Stimulated activated CD8-positive, alpha-beta memory T cell treated with anti-CD3 and anti-CD28 coated beads, Interleukin-12 subunit alpha, Interleukin-12 subunit beta, amount 100 ng/mL, for 24 hours (primary cell): ENCODE data around the gene SNX4.
"Not testable (repeated sequence)": the region's sequence is repeated elsewhere in the genome, so short reads cannot be mapped to it uniquely, and the experiment has no call there.

Experiments used
- DNase-seq: peaks from one replicate; pipeline ENCODE4 v3.0.0-alpha.2; 2020; ENCODE audit errors: extremely low read depth

The SNX4 gene

DNA sequence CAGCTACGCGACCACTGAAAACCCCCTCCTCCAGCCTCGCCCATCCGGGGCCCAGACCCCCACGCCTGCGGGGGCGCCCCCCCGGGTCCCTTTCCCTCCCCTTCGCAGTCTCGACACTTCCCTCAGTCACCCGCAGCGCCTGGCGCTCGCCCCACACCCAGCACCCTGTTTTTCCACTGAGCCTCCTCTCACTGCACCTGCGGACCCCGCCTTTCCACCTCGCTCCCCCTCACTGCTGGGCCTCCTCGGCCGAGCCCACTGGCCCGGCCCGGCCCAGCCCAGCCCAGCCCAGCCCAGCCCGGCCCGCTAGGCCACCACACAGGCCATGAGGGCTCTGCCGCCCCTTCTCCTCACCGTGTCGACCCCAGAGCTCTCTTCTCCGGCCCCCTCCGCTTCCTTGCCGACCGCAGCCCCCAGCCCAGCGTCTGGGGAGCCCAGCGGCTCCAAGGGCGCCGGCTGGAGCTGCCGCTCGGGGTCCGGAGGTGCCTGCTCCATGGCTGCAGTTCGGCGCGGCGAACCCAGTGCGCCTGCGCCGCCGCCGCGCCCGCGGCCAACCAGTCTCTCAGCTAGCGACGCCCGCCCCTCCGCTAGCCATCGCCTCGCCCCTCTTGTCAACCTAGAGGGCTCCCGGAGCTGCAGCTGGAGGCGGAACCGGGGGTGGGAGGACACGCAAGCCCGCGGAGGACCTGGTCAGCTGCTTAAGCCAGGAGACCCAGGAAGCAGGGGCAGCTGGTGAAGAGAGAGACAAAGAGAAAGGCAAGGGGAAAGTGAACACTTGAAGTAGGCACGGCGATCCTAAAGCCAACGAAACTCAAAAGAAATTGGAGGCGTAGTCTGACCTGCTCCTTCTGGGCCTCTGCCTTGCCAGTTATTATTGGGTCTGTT lies at the start of gene SNX4:
Gene SNX4, minus strand, starts transcription at position 525 of the 885 bp plus-strand sequence. Its CDS starts 30 bp downstream, at position 495.
- DNase-seq: peak; percentile 69

DNA sequence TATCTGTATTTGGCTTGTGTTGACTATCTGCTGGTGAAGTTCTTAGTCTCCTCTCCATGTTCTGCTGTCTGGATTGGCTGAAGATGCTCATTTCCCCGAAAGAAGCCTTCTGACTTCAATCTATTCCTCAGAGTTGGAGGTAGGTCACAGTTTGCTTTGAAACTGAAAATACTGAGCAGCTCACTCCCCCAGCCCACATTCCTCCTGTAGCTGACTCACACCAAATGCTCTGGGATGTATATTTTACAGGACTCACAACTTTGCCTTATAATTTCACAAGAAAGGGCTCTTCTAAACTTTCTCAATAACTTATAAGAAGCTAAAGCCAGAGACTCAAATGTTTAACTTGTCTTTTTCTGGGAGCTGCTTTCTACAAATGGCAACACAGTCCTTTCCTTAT lies 36.3 kb upstream of the SNX4 start:
- no peak for DNase-seq

DNA sequence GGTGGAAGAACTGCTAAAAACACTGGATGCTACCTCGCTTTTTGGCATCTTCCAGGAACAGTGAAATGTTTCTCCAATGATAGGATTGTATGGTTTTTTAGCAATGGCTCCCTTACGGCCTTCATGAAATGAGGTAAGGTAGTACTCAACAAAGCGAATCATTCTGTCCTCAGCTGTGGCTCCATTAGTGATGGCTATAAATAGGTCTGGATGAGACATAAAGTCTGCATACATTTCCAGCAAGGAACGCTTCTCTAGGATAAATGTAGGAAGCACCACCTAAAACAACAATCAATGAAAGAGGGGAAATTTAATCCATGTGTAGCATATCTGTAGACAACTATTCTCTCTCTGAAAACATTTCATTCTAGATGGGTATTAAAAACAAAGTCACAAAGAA lies 32.4 kb upstream of the SNX4 start:
- DNase-seq: no peak

DNA sequence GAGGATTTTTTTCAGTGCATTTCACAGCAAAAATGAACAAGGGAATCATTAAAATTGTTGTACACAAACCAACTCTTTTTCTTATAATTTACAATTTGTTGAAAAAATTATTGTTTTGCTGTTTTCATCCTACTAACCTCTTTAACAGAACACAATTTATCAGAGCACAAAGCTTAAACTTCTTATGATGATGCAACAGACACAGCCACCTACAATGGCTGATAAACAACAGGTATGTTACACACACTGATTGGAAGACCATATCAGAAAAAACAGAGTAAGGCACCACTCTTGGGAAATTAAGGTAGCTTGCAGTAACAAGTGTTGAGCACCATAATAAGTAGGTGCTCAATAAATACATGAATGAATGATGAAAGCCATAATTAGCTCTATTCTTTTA lies 8.9 kb upstream of the SNX4 start:
- DNase-seq: no peak

DNA sequence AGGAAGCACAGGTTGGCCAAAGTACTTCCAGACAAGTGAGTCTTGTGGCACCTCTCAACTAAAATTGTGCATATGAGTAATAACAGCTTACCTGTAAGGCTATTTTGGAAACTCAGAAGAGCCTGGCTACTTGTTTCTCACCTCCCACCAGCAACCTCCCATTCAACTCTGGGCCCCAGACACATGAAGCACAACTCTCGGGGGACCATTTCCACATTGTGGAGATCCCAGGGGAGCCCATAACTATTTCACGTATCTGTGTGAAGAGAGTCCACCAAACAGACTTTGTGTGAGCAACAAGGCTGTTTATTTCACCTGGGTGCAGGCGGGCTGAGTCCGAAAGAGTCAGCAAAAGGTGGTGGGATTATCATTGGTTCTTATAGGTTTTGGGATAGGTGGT lies 5.2 kb upstream of the SNX4 start:
- no peak for DNase-seq

DNA sequence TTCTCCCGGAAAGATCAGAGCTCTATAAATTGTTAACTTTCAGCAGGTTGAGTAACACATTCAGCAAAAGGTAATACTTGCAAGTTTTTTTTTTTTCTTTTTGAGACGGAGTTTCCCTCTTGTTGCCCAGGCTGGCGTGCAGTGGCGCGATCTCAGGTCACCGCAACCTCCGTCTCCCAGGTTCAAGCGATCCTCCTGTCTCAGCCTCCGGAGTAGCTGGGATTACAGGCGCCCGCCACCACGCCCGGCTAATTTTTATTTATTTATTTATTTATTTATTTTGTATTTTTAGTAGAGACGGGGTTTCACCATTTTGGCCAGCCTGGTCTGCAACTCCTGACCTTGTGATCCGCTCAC lies 539 bp upstream of the SNX4 start:
- not testable (repeated sequence) for DNase-seq

DNA sequence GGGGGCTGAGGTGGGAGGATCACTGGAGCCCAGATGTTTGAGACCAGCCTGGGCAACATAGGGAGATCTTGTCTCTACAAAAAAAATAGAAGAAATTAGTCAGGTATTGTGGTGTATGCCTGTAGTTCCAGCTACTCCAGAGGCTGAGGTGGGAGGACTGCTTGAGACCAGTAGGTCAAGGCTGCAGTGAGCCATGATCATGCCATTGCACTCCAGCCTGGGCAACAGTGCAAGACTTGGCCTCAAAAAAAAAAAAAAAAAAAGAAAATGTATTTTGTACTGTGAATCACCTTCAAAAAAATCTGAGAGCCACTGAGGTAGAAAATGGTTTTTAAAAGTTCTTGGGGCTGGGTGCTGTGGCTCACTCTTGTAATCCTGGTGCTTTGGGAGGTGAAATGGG lies 4.6 kb downstream of the SNX4 start:
- DNase-seq: no peak

DNA sequence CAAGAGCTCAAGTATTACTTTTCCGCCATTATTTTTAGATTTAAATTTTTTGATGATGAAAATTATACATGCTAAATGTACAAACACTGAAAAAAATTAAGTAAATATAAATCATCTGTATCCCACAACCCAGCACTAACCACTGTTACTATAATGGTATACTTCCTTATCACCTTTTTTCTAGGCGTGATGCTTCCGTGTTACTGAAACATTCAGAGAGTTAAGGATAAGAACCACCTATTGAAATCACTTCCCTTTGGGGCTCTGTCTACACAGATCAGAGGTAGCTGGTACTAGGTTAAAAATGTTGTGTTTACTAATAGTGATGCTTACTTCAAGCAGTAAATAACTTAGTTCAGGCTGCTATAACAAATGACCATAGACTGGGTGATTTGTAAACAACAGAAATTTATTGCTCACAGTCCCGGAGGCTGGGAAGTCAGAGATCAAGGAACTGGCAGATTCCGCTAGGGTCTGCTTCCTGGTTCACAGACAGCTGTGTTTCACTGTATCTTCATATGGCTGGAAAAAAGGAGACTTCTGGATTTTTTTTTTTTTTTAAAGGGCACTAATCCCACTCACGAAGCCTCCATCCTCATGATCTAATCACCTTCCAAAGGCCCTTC lies 6.4 kb downstream of the SNX4 start:
- DNase-seq: no peak

DNA sequence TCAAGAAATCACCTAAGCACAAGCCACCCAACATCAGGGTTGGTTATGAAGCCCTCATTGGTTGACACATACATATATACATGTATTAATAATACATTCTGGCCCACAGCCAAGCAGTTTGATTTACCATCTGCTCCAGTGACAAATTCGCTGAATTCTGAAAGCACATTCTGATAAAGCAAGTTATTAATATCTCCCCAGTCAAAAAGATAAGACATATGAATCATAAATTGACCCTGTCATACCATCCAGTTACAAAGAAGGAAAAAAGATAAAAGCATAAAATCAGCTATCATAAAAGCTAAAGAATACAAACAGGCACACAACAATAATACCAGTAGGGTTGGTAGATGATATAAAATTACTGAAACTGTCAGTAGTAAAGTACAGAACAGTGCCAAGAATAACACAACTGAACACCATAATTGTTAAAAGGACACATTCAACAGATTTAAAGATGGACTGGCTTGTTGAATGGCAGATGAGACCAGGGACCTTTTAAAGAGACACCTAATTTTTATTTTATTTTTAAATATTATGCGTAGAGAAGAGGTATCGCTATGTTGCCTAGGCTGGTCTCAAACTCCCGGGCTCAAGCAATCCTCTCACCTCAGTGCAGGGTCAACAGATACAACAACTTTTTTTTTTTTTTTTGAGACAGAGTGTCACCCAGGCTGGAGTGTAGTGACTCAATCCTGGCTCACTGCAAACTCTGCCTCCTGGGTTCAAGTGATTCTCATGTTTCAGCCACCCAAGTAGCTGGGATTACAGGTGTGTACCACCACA lies 7.7 kb downstream of the SNX4 start:
- no peak for DNase-seq

DNA sequence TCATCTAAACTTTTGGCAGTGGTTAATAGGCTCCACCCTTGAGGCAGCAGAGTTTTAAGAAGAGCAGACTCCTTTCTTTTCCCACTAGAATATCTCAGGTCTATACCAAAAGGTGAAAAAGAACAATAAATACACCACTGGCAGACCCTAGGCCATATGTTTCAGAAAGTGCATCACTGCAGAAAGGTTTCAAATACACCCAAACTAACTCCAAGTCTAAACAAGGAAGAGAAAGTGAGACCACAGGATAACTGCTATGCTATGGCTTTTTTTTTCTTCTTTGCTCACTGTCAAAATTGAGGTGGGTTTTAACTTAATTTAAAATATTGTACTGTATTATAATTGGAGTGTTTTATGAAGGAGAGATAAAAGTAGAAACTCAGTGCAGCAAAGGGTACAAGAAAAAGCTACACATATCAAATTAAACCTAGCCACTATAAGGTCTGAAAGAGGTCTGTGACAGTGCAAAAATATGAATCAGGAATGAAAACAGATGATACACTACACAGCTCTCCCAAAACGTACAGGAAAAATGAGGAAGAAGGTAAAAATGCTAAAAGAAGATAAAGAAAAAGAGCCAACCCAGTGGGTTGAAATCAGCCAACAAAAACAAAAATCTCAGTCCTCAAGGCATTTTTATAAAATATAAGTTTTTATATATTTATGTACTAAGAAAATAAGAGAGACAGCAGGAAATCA lies 8.4 kb downstream of the SNX4 start:
- DNase-seq: no peak

DNA sequence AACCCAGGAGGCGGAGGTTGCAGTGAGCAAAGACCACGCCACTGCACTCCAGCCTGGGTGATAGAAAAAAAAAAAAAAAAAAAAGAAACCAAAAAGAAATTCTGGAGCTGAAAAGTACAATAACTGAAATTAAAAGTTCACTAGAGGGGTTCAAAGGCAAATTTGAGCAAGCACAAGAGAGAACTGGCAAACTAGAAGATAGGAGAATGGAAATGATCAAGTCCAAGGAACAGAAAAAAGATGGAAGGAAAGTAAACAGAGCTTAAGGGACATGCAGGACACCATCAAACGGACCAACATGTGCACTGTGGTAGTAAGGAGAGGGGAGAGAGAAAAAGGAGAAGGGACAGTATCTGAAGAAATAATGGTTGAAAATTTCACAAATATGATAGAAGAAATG lies 12.9 kb downstream of the SNX4 start:
- DNase-seq: no peak

DNA sequence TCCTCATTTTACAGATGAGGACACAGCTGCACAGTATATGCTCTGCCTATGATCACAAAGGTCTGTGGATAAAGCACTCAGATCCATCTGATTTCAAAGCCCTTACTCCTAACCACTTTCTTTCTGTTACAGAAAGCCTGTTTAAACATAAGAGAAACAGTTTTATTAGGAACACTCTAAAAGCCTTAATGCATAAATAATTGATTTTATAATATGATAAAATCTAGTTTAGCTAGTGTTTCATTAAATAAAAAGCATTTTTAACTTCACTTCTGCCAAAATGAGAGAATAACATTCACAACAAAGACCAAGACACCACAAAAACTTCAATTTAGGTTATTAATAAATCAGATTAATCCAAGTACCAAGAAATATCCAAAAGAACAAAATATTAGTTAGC lies 21.4 kb downstream of the SNX4 start:
- no peak for DNase-seq

DNA sequence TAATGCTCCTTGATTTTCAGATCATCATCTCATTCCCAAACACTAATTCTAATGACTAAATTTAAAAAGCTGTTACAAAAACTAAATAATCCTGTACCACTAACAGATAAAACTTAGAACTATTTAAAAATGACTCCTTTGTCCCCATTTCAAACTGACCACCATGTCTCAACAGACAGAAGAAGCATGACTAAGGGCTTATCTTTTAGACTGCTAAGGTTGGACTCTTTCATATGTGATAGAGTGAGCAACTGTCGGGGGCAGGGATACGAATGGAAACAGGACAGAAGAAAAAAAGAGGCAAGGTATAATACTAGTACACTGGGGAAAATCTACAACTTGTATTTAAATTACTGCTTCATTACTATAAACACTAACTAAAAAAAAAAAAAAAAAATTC lies 23.3 kb downstream of the SNX4 start:
- DNase-seq: no peak

DNA sequence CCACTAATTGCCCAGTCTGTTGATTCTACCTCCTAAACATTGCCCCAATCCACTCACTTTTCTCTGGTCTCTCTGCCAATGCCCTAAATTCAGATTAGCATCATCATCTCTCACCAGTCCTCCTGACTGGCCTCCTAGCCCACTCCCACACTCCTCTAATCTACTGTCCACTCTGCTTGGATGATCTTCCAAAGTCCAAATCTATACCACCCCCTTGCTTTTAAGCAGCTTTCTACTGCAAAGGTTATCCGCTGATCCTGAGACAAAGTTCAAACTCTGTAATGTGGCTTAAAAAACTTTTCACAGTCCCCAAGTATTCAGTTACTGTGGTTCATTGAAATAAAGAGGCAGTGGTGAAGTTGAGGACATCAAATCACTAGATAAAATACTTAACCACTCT lies 37.6 kb downstream of the SNX4 start:
- no peak for DNase-seq

DNA sequence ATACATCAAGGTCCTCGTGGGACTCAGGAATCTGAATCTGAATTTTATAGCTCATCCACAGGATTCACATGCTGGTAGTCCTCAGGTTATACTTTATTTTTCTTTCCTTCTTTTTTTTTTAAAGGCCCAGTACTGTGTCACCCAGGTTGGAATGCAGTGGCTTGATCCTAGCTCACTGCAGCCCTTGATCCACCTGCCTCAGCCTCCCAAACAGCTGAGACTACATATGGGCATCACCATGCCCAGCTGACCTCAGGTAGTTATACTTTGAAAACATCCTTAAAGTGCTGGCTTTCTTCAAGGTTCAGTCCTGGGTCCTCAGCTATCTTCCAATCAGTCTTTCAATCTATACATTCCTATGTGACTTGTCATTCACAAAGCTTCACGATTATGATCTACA lies 38.2 kb downstream of the SNX4 start:
- no peak for DNase-seq

DNA sequence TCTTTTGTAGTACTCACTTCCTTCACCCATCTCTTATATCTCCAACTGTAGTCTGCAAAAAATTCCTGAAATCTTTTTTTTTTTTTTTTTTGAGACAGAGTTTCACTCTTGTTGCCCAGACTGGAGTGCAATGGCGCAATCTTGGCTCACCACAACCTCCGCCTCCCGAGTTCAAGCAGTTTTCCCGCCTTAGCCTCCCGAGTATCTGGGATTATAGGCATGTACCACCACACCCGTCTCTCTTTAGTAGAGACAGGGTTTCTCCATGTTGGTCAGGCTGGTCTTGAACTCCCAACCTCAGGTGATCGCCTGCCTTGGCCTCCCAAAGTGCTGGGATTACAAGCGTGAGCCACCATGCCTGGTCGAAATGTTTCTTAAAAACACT lies 38.6 kb downstream of the SNX4 start:
- DNase-seq: not testable (repeated sequence)

DNA sequence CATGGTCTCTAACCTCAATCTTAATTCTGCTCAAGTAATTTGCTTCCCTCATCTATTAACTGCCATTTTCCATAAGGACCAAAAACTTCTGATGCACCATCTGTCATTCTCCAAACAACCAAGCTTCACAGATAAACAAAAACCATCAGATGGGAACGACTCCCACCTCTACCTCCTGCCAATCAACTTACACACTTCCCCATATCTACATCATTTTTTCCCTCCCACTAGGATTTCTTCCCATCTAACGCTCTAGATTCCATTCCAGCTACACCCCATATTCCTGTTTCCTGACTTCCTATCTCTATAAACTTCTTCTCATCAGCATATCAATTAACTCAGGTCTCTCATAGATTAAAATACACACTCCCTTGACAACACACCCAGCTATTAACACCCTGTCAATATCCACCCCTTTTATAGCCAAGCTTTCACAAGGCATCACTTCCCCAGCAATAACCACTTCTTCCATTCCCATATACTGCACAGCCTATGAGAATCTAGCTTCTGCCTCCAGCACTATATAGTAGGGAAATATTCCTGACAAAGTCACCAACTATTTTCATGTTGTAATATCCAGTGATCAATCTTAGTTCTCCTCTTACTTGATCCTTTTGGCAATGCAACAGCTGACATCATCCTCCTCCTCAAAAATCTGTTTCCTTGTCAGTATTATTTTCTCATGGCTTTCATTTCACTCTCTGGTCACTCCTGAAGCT lies 39.2 kb downstream of the SNX4 start:
- no peak for DNase-seq

DNA sequence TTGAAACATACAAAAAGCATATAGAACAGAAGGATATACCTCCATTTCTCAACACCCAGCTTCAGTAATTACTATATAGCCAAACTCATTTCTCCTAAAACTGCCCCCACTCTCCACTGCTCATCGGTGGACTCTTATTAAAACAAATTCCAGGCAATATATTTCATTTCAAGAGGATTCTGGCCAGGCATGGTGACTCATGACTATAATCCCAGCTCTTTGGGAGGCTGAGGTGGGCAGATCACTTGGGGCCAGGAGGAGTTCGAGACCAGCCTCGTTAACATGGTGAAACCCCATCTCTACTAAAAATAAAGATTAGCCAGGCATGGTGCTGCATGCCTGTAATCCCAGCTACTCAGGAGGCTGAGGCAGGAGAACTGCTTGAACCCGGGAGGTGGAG lies 40.9 kb downstream of the SNX4 start:
- DNase-seq: no peak

DNA sequence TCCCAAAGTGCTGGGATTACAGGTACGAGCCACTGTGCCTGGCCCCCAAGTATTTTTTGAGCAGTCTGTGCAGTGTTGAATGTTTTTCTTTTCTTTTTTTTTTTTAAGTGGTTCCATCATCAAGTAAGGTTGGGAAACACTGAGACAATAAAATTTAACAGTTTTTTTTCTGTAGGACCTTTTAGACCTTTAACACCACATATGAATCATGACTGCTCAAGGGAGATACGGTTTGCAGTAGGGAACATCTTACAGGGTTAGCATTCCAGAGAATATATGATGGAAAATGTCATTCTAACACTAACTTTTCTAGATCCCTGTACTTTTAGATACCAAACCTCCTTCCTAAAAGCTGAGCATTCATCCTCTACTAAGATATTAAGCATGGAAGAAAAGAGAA lies 41.7 kb downstream of the SNX4 start:
- no peak for DNase-seq

DNA sequence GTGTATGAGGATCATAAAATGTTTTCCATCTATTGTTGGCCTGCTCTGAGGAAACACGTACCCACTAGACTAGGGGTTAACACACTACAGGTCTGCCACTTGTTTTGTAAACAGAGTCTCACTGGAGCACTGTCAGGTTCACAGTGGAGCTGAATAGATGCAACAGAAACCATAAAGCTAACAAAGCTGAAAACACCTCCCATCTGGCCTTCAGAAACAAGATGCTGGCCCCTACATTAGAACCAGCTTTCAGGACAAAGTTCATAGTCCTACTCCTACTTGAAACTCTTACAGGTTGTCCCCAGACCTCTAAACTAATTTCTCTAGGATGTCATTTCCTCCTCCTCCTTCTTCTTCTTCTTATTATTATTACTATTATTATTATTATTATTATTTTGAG lies 42.3 kb downstream of the SNX4 start:
- no peak for DNase-seq

DNA sequence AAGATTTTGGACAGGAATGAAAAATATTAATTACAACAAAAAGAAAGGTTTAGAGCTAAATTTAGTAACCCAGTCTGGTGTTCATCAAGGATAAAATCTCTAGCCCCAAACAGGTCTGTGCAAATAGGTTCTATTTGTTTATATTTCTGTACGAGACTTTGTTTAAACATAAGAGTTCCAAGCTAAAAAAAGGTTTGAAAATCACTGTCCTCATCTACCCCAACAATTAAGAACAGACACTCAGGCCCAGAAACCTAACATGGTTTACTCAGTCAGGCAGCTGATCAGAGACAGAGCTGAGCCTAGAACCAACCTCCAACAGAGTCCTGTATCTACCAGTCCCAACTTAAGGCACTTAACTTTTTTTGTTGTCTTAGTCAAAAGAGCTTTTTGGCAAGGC lies 49.3 kb downstream of the SNX4 start:
- no peak for DNase-seq
